DOHH2 (cell line): ENCODE measurements around the gene DRICH1.
"Not testable (repeated sequence)": the region's sequence is repeated elsewhere in the genome, so short reads cannot be mapped to it uniquely, and the experiment has no call there.

ENCODE experiments used
- H3F3A ChIP-seq: fragments of 200-600 bp; sonication (generic), shearing (Covaris generic); 2 replicates; pipeline ENCODE4 v1.6.0; 2016; ENCODE audit warnings: antibody characterized with exemption, mild to moderate bottlenecking; ENCODE audit not compliant: control insufficient read depth, insufficient read depth
- H3K27ac ChIP-seq: fragments of 200-600 bp; sonication (generic); 2 replicates; pipeline ENCODE4 v1.5.1; 2014; ENCODE audit warnings: low read depth, mild to moderate bottlenecking, low read length, moderate library complexity
- H3K27me3 ChIP-seq: fragments of 200-600 bp; sonication (generic); 2 replicates; pipeline ENCODE4 v1.6.1; 2014; ENCODE audit warnings: mild to moderate bottlenecking, low read length, mixed read lengths; ENCODE audit not compliant: control insufficient read depth
- H3K36me3 ChIP-seq: fragments of 200-600 bp; sonication (generic); 2 replicates; pipeline ENCODE4 v1.6.1; 2014; ENCODE audit warnings: mild to moderate bottlenecking, low read length, moderate library complexity, mixed read lengths; ENCODE audit not compliant: control insufficient read depth
- H3K4me1 ChIP-seq: fragments of 200-600 bp; sonication (generic); 2 replicates; pipeline ENCODE4 v1.6.1; 2014; ENCODE audit warnings: mild to moderate bottlenecking, low read length, mixed read lengths; ENCODE audit not compliant: control insufficient read depth
- H3K4me2 ChIP-seq: fragments of 200-600 bp; sonication (generic); 2 replicates; pipeline ENCODE4 v1.6.0; 2014; ENCODE audit warnings: mild to moderate bottlenecking, low read length, moderate library complexity
- H3K4me3 ChIP-seq: fragments of 200-600 bp; sonication (generic); 2 replicates; pipeline ENCODE4 v1.5.1; 2014; ENCODE audit warnings: mild to moderate bottlenecking, low read length, mixed read lengths
- H3K79me2 ChIP-seq: fragments of 200-600 bp; sonication (generic); 2 replicates; pipeline ENCODE4 v1.6.1; 2014; ENCODE audit warnings: mild to moderate bottlenecking, low read length, mixed read lengths; ENCODE audit not compliant: control insufficient read depth
- H3K9me2 ChIP-seq: fragments of 200-600 bp; sonication (generic); replicated peaks from 2 replicates; pipeline ENCODE4 v1.6.1; 2014; ENCODE audit warnings: mild to moderate bottlenecking, low read length, mixed read lengths; ENCODE audit not compliant: control insufficient read depth
- H3K9me3 ChIP-seq: fragments of 200-600 bp; sonication (generic); 2 replicates; pipeline ENCODE4 v1.6.1; 2014; ENCODE audit warnings: antibody characterized with exemption, low read length, mixed read lengths; ENCODE audit not compliant: control insufficient read depth, insufficient read depth
- H4K20me1 ChIP-seq: fragments of 200-600 bp; sonication (generic); 2 replicates; pipeline ENCODE4 v1.6.0; 2014; ENCODE audit warnings: low read depth, mild to moderate bottlenecking, antibody characterized with exemption, low read length, moderate library complexity; ENCODE audit not compliant: control insufficient read depth, insufficient read depth
- CTCF ChIP-seq: fragments of 200-600 bp; sonication (generic); IDR thresholded peaks from one replicate; pipeline ENCODE4 v1.5.1; 2014; ENCODE audit warnings: antibody characterized with exemption, mild to moderate bottlenecking, low read depth, low read length; ENCODE audit not compliant: poor library complexity, severe bottlenecking
- EZH2phosphoT487 ChIP-seq: fragments of 200-600 bp; sonication (generic); IDR thresholded peaks from 2 replicates; pipeline ENCODE4 v1.6.1; 2017; ENCODE audit warnings: borderline replicate concordance, mild to moderate bottlenecking, antibody characterized with exemption, low read length, moderate library complexity, mixed read lengths

The DRICH1 gene

GRCh38 chr22:23565305-23565914, 66.7 kb downstream of the DRICH1 start:
- peaks cover 6% of the 10 kb centered on the region for H3K27me3 ChIP-seq
- no peak for TF ChIP-seq EZH2phosphoT487
- no peak for TF ChIP-seq CTCF
- no peak overlapping the region for H3K4me2 ChIP-seq
- no peaks in the 10 kb centered on the region for H4K20me1 ChIP-seq
- H3K36me3 ChIP-seq, result no peaks in the 10 kb centered on the region
- no peaks in the 10 kb centered on the region for H3K9me3 ChIP-seq
- H3K4me1 ChIP-seq, result no peaks in the 10 kb centered on the region
- no peak overlapping the region for H3K4me3 ChIP-seq
- H3F3A ChIP-seq, result no peaks in the 10 kb centered on the region
- H3K79me2 ChIP-seq, result no peaks in the 10 kb centered on the region
- no peak overlapping the region for H3K27ac ChIP-seq
- no peaks in the 10 kb centered on the region for H3K9me2 ChIP-seq

GRCh38 chr22:23564276-23564675, 67.8 kb downstream of the DRICH1 start:
- TF ChIP-seq EZH2phosphoT487, result no peak
- no peak for TF ChIP-seq CTCF
- H3K4me2 ChIP-seq, result no peak overlapping the region

GRCh38 chr22:23563111-23563510, 69.0 kb downstream of the DRICH1 start:
- Histone ChIP-seq H3K9me3 (no peaks in the 10 kb centered on the region), H3K4me1 (no peaks in the 10 kb centered on the region), H3K9me2 (no peaks in the 10 kb centered on the region), H3K27ac (no peak overlapping the region), H3K79me2 (no peaks in the 10 kb centered on the region), H4K20me1 (no peaks in the 10 kb centered on the region), H3K4me2 (no peak overlapping the region), H3F3A (no peaks in the 10 kb centered on the region), H3K27me3 (peaks cover 6% of the 10 kb centered on the region), H3K4me3 (no peak overlapping the region), H3K36me3 (no peaks in the 10 kb centered on the region)
- TF ChIP-seq EZH2phosphoT487 (no peak), CTCF (no peak)

More at GRCh38 chr22:23564276-23564675, 67.8 kb downstream of the DRICH1 start:
- Histone ChIP-seq H3K36me3 (no peaks in the 10 kb centered on the region), H3K4me1 (no peaks in the 10 kb centered on the region), H3K27me3 (peaks cover 6% of the 10 kb centered on the region), H3K9me2 (no peaks in the 10 kb centered on the region), H3K79me2 (no peaks in the 10 kb centered on the region), H3K27ac (no peak overlapping the region), H3K9me3 (no peaks in the 10 kb centered on the region), H3K4me3 (no peak overlapping the region), H3F3A (no peaks in the 10 kb centered on the region), H4K20me1 (no peaks in the 10 kb centered on the region)

- no peaks in the 10 kb centered on the region for H3F3A ChIP-seq
- no peak overlapping the region for H3K4me2 ChIP-seq
- TF ChIP-seq CTCF (no peak), EZH2phosphoT487 (no peak)
- H3K9me3 ChIP-seq, result no peaks in the 10 kb centered on the region
- no peaks in the 10 kb centered on the region for H3K79me2 ChIP-seq
- H3K4me3 ChIP-seq, result no peak overlapping the region
- H3K36me3 ChIP-seq, result no peaks in the 10 kb centered on the region
- H4K20me1 ChIP-seq, result no peaks in the 10 kb centered on the region
- H3K4me1 ChIP-seq, result no peaks in the 10 kb centered on the region
- peaks cover 6% of the 10 kb centered on the region for H3K27me3 ChIP-seq
- no peak overlapping the region for H3K27ac ChIP-seq
- H3K9me2 ChIP-seq, result no peaks in the 10 kb centered on the region
Observed at GRCh38 chr22:23562186-23562585, 69.9 kb downstream of the DRICH1 start.

- not testable (repeated sequence) for H3K9me3 ChIP-seq, H3K4me1 ChIP-seq, H3K36me3 ChIP-seq
Observed at GRCh38 chr22:23561025-23561510, 71.1 kb downstream of the DRICH1 start.

More at GRCh38 chr22:23561025-23561510, 71.1 kb downstream of the DRICH1 start:
- H3K79me2 ChIP-seq, H3F3A ChIP-seq, H4K20me1 ChIP-seq, H3K4me3 ChIP-seq, H3K4me2 ChIP-seq, H3K27ac ChIP-seq, H3K27me3 ChIP-seq, H3K9me2 ChIP-seq: not testable (repeated sequence)
